Uterus (tissue), 2 donors: ENCODE measurements around the gene MAP3K3.

ENCODE experiments used
- POLR2A ChIP-seq, 2 donors: fragments of 450-650 bp; IDR thresholded peaks; one replicate each; pipeline ENCODE4 v1.6.1; 2016; ENCODE audit warnings: antibody characterized with exemption in 2 of 2, mild to moderate bottlenecking in 1 of 2, moderate library complexity in 1 of 2
- TF ChIP-seq, protein P1 (sequence below), 4 experiments: fragments of 200-600 bp in 2 of 4; fragments of 450-650 bp in 2 of 4; sonication (generic) in 2 of 4; IDR thresholded peaks; one replicate each; pipeline ENCODE4 v1.5.1; 2016 to 2019; ENCODE audit warnings: antibody characterized with exemption in 4 of 4, mild to moderate bottlenecking in 2 of 4, moderate library complexity in 1 of 4

DNA sequence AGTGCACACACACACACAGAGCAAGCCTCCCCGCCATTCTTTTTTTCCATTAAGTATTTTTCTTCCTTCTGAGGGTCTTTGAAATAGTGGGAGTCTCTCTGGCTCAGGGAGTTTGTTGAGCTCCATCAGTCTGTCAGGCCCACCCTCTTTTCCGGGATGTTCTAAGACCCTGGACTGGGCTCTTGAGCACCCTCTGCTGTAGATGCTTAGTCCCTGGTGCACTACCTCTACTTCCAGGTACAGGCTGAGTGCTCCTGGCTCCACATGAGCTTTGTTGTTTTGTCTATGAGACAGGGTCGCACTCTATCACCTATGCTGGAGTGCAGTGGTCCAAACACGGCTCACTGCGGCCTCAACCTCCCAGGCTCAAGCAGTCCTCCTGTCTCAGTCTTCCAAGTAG, 57.0 kb downstream of the MAP3K3 start:
- TF ChIP-seq, protein P1, sequence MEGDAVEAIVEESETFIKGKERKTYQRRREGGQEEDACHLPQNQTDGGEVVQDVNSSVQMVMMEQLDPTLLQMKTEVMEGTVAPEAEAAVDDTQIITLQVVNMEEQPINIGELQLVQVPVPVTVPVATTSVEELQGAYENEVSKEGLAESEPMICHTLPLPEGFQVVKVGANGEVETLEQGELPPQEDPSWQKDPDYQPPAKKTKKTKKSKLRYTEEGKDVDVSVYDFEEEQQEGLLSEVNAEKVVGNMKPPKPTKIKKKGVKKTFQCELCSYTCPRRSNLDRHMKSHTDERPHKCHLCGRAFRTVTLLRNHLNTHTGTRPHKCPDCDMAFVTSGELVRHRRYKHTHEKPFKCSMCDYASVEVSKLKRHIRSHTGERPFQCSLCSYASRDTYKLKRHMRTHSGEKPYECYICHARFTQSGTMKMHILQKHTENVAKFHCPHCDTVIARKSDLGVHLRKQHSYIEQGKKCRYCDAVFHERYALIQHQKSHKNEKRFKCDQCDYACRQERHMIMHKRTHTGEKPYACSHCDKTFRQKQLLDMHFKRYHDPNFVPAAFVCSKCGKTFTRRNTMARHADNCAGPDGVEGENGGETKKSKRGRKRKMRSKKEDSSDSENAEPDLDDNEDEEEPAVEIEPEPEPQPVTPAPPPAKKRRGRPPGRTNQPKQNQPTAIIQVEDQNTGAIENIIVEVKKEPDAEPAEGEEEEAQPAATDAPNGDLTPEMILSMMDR (IDR thresholded peaks at IDR 0.05), result no peak
- TF ChIP-seq POLR2A (IDR thresholded peaks at IDR 0.05), result no peak
